Measurements from ENCODE around the gene NPFF. TPM values are rescaled to one million over a fixed set of nuclear protein-coding genes. Genes with fewer than 3 reads are reported as not detected.

NPFF gene
- total and polyA plus RNA-seq, 10 of the 15 experiments (the other 5 are each of a cell fraction or from before 2014, with no cell fraction given) = 0.21 to 0.69 (median 0.23) TPM; not detected in 7

- TF ChIP-seq MYC (IDR thresholded peaks at IDR 0.05; ENCODE audit: insufficient read depth, insufficient read length, insufficient replicate concordance, low read length, severe bottlenecking) = no peak
- TF ChIP-seq REST (IDR thresholded peaks at IDR 0.05; ENCODE audit: low read depth, low read length) = no peak
- no peak for TF ChIP-seq POU2F2 (IDR thresholded peaks at IDR 0.05; ENCODE audit: borderline replicate concordance, low read depth, low read length)
- no peak for TF ChIP-seq TCF7 (IDR thresholded peaks at IDR 0.05; ENCODE audit: borderline replicate concordance)
- no peak for TF ChIP-seq YY1 (IDR thresholded peaks at IDR 0.05; ENCODE audit: low read depth, low read length)
- TF ChIP-seq ZNF207 (IDR thresholded peaks at IDR 0.05; ENCODE audit: borderline replicate concordance) = no peak
- no peak for TF ChIP-seq MEF2A (IDR thresholded peaks at IDR 0.05; ENCODE audit: insufficient read depth, low read depth, low read length)
Measured at GRCh38 chr12:53513712-53514410, 6.6 kb upstream of the NPFF start (continued).

Measured in GM12878 (cell line).